SK-N-SH (cell line): ENCODE data around the gene BCAS4. TPM values are rescaled to one million over a fixed set of nuclear protein-coding genes. Genes with fewer than 3 reads are reported as not detected.

Experiments used
- CTCF ChIA-PET: fragments of 300-600, 350-600 bp; formaldehyde crosslinking; extraction: SDS; loops from one replicate; lab custom pipeline; 2021; lab: Yijun Ruan, JAX
- POLR2A ChIA-PET: fragments of 350-600 bp; sonication (Branson Sonifier 250); formaldehyde crosslinking; extraction: SDS; loops from one replicate; lab custom pipeline; 2020; ENCODE audit warnings: antibody characterized with exemption, inconsistent platforms; lab: Yijun Ruan, JAX
- DNase-seq: peaks from one replicate; pipeline ENCODE4 v3.0.0; 2012
- H2AFZ ChIP-seq: fragments of 200-600 bp; sonication (generic); 2 replicates; pipeline ENCODE4 v1.8.1; 2016; ENCODE audit warnings: antibody characterized with exemption, mild to moderate bottlenecking, low read depth
- H3F3A ChIP-seq: fragments of 200-600 bp; sonication (generic); replicated peaks from 2 replicates; pipeline ENCODE3; 2016; ENCODE audit warnings: antibody characterized with exemption, mild to moderate bottlenecking; ENCODE audit not compliant: insufficient read depth
- H3K27ac ChIP-seq, 2 experiments: fragments of 200-500 bp in 1 of 2; fragments of 200-600 bp in 1 of 2; sonication (Bioruptor generic) in 1 of 2; sonication (generic), shearing (Covaris generic) in 1 of 2; 2 replicates each; pipeline versions ENCODE4 v1.5.1 to v1.6.1; 2014 to 2016; ENCODE audit warnings: low read depth in 2 of 2, inconsistent platforms in 1 of 2, low read length in 1 of 2, mild to moderate bottlenecking in 1 of 2, mixed read lengths in 1 of 2
- H3K27me3 ChIP-seq: fragments of 200-600 bp; sonication (generic), shearing (Covaris generic); 2 replicates; pipeline ENCODE4 v1.6.1; 2016; ENCODE audit warnings: mixed run types; ENCODE audit not compliant: insufficient read depth
- H3K36me3 ChIP-seq, 2 experiments: fragments of 200-500 bp in 1 of 2; fragments of 200-600 bp in 1 of 2; sonication (Bioruptor generic) in 1 of 2; sonication (generic) in 1 of 2; replicated peaks in 1 of 2; 2 replicates each; pipeline versions ENCODE3 to v1.5.1; 2014 to 2016; ENCODE audit warnings: low read length in 1 of 2, mild to moderate bottlenecking in 1 of 2; ENCODE audit not compliant: insufficient read depth in 2 of 2, control insufficient read depth in 1 of 2
- H3K4me1 ChIP-seq, 2 experiments: fragments of 200-500 bp in 1 of 2; fragments of 200-600 bp in 1 of 2; sonication (Bioruptor generic) in 1 of 2; sonication (generic), shearing (Covaris generic) in 1 of 2; 2 replicates each; pipeline versions ENCODE4 v1.5.1 to v1.6.1; 2014 to 2016; ENCODE audit warnings: low read depth in 1 of 2, low read length in 1 of 2, mixed run types in 1 of 2; ENCODE audit not compliant: insufficient read depth in 2 of 2, control insufficient read depth in 1 of 2
- H3K4me2 ChIP-seq: fragments of 200-600 bp; sonication (generic), shearing (Covaris generic); 2 replicates; pipeline ENCODE4 v1.6.1; 2017; ENCODE audit warnings: mixed run types
- H3K4me3 ChIP-seq, 2 experiments: fragments of 200-500 bp in 1 of 2; fragments of 200-600 bp in 1 of 2; sonication (Bioruptor generic) in 1 of 2; sonication (generic), shearing (Covaris generic) in 1 of 2; 2 replicates each; pipeline versions ENCODE4 v1.5.1 to v1.8.1; 2014 to 2016; ENCODE audit warnings: low read depth in 2 of 2, inconsistent platforms in 1 of 2, low read length in 1 of 2, mild to moderate bottlenecking in 1 of 2, mixed read lengths in 1 of 2, moderate library complexity in 1 of 2
- H3K79me2 ChIP-seq: fragments of 200-600 bp; sonication (generic); 2 replicates; pipeline ENCODE4 v1.8.1; 2017; ENCODE audit warnings: mild to moderate bottlenecking; ENCODE audit not compliant: insufficient read depth
- H3K9ac ChIP-seq: fragments of 200-600 bp; sonication (generic); 2 replicates; pipeline ENCODE4 v1.6.1; 2017; ENCODE audit warnings: mixed run types
- H3K9me2 ChIP-seq: fragments of 200-600 bp; sonication (generic); 2 replicates; pipeline ENCODE4 v1.6.1; 2017; ENCODE audit warnings: mixed run types
- H3K9me3 ChIP-seq: fragments of 200-600 bp; sonication (generic); 2 replicates; pipeline ENCODE4 v1.6.1; 2017; ENCODE audit warnings: mixed run types, mild to moderate bottlenecking, moderate library complexity
- H4K20me1 ChIP-seq: fragments of 200-600 bp; sonication (generic); 2 replicates; pipeline ENCODE4 v1.6.1; 2017; ENCODE audit warnings: mild to moderate bottlenecking, mixed run types; ENCODE audit not compliant: insufficient read depth
- CHD2 ChIP-seq: fragments of 150-350 bp; IDR thresholded peaks from 2 replicates; pipeline ENCODE4 v1.6.1; 2018; ENCODE audit warnings: low read length; ENCODE audit not compliant: partially characterized antibody
- ELF1 ChIP-seq: IDR thresholded peaks from 2 replicates; pipeline ENCODE4 v1.4.0; 2012
- EP300 ChIP-seq, 2 experiments: IDR thresholded peaks; 2 replicates each; pipeline versions ENCODE4 v1.4.0 to v1.6.1; 2012; ENCODE audit warnings: borderline replicate concordance in 1 of 2, low read depth in 1 of 2, low read length in 1 of 2
- FOSL2 ChIP-seq: IDR thresholded peaks from 2 replicates; pipeline ENCODE4 v1.4.0; 2012; ENCODE audit warnings: low read depth, mild to moderate bottlenecking, moderate library complexity, borderline replicate concordance
- FOXJ3 ChIP-seq: sonication (generic); formaldehyde crosslinking; IDR thresholded peaks from 2 replicates; pipeline ENCODE4 v1.5.1; 2020; ENCODE audit warnings: mild to moderate bottlenecking, missing genetic modification reagents
- GABPA ChIP-seq: IDR thresholded peaks from 2 replicates; pipeline ENCODE4 v1.4.0; 2012; ENCODE audit warnings: low read depth, mild to moderate bottlenecking
- GATA2 ChIP-seq: sonication (generic); formaldehyde crosslinking; IDR thresholded peaks from 2 replicates; pipeline ENCODE4 v1.5.0; 2020; ENCODE audit warnings: mild to moderate bottlenecking, missing genetic modification reagents
- IRF3 ChIP-seq: fragments of 150-350 bp; IDR thresholded peaks from 2 replicates; pipeline ENCODE4 v1.6.1; 2016; ENCODE audit warnings: mild to moderate bottlenecking, low read depth, low read length
- JUND ChIP-seq: IDR thresholded peaks from 2 replicates; pipeline ENCODE4 v1.4.0; 2012
- MEF2A ChIP-seq: IDR thresholded peaks from 2 replicates; pipeline ENCODE4 v1.4.0; 2012; ENCODE audit warnings: low read depth, borderline replicate concordance
- MXI1 ChIP-seq: IDR thresholded peaks from 2 replicates; pipeline ENCODE4 v1.6.1; 2012; ENCODE audit warnings: mild to moderate bottlenecking, low read depth, low read length, improper control_type of control experiment
- NFIC ChIP-seq: IDR thresholded peaks from 2 replicates; pipeline ENCODE4 v1.4.0; 2012; ENCODE audit warnings: borderline replicate concordance
- NRF1 ChIP-seq: IDR thresholded peaks from 2 replicates; pipeline ENCODE4 v1.6.1; 2012; ENCODE audit warnings: low read depth, mild to moderate bottlenecking, low read length
- RFX5 ChIP-seq: IDR thresholded peaks from 2 replicates; pipeline ENCODE4 v1.6.1; 2012; ENCODE audit warnings: mild to moderate bottlenecking, improper control_type of control experiment, low read length
- SMC3 ChIP-seq: IDR thresholded peaks from 2 replicates; pipeline ENCODE4 v1.6.1; 2012; ENCODE audit warnings: low read depth, low read length, improper control_type of control experiment
- TAF1 ChIP-seq: IDR thresholded peaks from 2 replicates; pipeline ENCODE4 v1.6.1; 2012; ENCODE audit warnings: low read depth, mild to moderate bottlenecking, low read length, moderate library complexity, borderline replicate concordance
- YY1 ChIP-seq: IDR thresholded peaks from 2 replicates; pipeline ENCODE4 v1.4.0; 2012; ENCODE audit warnings: low read depth, mild to moderate bottlenecking
- WGBS: methylation state at CpG from one replicate; pipeline ENCODE4 v1.1.6; 2017; ENCODE audit warnings: low lambda C conversion rate; 5-methylcytosine and 5-hydroxymethylcytosine counted together
- polyA plus RNA-seq, 3 experiments: library from polyadenylated mRNA; depleted of rRNA; stranded (reverse); fragments of >200 nt; gene quantifications; 2 replicates each; pipeline ENCODE4 v1.2.3, GENCODE V29; 2012
- TF ChIP-seq, protein P1 (sequence below): IDR thresholded peaks from 2 replicates; pipeline ENCODE4 v1.4.0; 2012; ENCODE audit warnings: low read depth
- TF ChIP-seq, protein P2 (sequence below): IDR thresholded peaks from 2 replicates; pipeline ENCODE4 v1.4.0; 2012; ENCODE audit warnings: low read depth, borderline replicate concordance
- TF ChIP-seq, protein P3 (sequence below): IDR thresholded peaks from 2 replicates; pipeline ENCODE4 v1.6.1; 2012; ENCODE audit warnings: mild to moderate bottlenecking, low read depth, low read length, moderate library complexity
- TF ChIP-seq, protein P4 (sequence below): IDR thresholded peaks from 2 replicates; pipeline ENCODE4 v1.4.0; 2012; ENCODE audit warnings: low read depth, borderline replicate concordance

Gene BCAS4
- polyA plus RNA-seq, 1 of the 3 experiments (the other 2 are of a cell fraction): 43.8 TPM

- no peak overlapping the region for H3K27ac ChIP-seq
- no peak overlapping the region for H2AFZ ChIP-seq
- POLR2A ChIA-PET: no interaction called here
- H3K27me3 ChIP-seq: no peaks in the 10 kb centered on the region
- 80% methylated on average over 2 of the region's 3 CpGs for WGBS
- H3K79me2 ChIP-seq: no peaks in the 10 kb centered on the region
- TF ChIP-seq GABPA: no peak
- no peak for TF ChIP-seq YY1
- no peak for TF ChIP-seq SMC3
- TF ChIP-seq FOXJ3 (CRISPR knock-in tag): no peak
- no peak for TF ChIP-seq JUND
- TF ChIP-seq MEF2A: no peak
- TF ChIP-seq FOSL2: no peak
- no peak for TF ChIP-seq NRF1
- TF ChIP-seq TAF1: no peak
- no peak for TF ChIP-seq ELF1
- TF ChIP-seq EP300 (IDR thresholded peaks at IDR 0.05; ENCODE audit: borderline replicate concordance in 1 of 2, low read depth in 1 of 2, low read length in 1 of 2): no peak
- no peak for TF ChIP-seq NFIC
- TF ChIP-seq RFX5: no peak
- CTCF ChIA-PET: interaction anchor here (0.9 to 1.1 kb wide), 2 partner anchors 20 to 68 kb away, joined by 3 read pairs; no protein-coding TSS in a partner anchor
- H3F3A ChIP-seq: no peaks in the 10 kb centered on the region
- peaks cover 0 to 11% of the 10 kb centered on the region in 2 experiments; a peak in 1 of 4 replicates for H3K4me1 ChIP-seq
- no peaks in the 10 kb centered on the region for H4K20me1 ChIP-seq
- no peak for DNase-seq
- no peaks in the 10 kb centered on the region for H3K9me2 ChIP-seq
- H3K9me3 ChIP-seq: no peaks in the 10 kb centered on the region
- no peak overlapping the region for H3K4me3 ChIP-seq
- H3K9ac ChIP-seq: no peak overlapping the region
- no peak overlapping the region for H3K4me2 ChIP-seq
- no peaks in the 10 kb centered on the region for H3K36me3 ChIP-seq
Observed at GRCh38 chr20:50862546-50862945, 67.7 kb downstream of the BCAS4 start.

DNA sequence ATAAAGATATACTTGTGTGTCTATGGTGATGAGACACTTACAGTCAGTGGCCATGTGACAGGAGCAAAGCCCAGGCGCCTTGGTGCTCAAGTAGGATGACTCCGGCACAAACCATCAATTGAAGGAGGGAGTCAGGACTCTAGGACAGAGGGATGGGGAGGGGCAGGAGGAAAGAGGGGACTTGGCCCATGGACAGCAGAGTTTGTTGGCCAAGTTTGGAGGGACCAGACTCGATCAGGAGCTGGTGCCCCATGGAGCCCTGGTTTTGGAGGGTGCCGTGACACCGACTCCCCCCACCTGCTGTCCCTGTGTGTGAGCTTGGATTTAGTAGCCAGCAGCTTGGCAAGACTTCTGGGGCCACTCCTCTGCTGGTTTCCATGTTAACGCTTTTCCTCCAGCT lies 70.3 kb downstream of the BCAS4 start:
- Histone ChIP-seq H3K4me3 (no peak overlapping the region), H3K4me2 (no peak overlapping the region), H2AFZ (no peak overlapping the region), H4K20me1 (no peaks in the 10 kb centered on the region), H3K79me2 (no peaks in the 10 kb centered on the region), H3F3A (no peaks in the 10 kb centered on the region), H3K4me1 (peaks cover 0 to 11% of the 10 kb centered on the region in 2 experiments; a peak in 1 of 4 replicates), H3K36me3 (no peaks in the 10 kb centered on the region), H3K27me3 (no peaks in the 10 kb centered on the region), H3K27ac (no peak overlapping the region), H3K9me2 (no peaks in the 10 kb centered on the region), H3K9ac (no peak overlapping the region), H3K9me3 (no peaks in the 10 kb centered on the region)
- DNase-seq: no peak
- 90% methylated on average over 6 of the region's 6 CpGs for WGBS
- no peak for TF ChIP-seq NRF1
- TF ChIP-seq GATA2 (CRISPR knock-in tag): no peak
- TF ChIP-seq, protein P1, sequence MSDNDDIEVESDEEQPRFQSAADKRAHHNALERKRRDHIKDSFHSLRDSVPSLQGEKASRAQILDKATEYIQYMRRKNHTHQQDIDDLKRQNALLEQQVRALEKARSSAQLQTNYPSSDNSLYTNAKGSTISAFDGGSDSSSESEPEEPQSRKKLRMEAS: no peak
- TF ChIP-seq, protein P2, sequence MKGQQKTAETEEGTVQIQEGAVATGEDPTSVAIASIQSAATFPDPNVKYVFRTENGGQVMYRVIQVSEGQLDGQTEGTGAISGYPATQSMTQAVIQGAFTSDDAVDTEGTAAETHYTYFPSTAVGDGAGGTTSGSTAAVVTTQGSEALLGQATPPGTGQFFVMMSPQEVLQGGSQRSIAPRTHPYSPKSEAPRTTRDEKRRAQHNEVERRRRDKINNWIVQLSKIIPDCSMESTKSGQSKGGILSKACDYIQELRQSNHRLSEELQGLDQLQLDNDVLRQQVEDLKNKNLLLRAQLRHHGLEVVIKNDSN: no peak
- no peak for TF ChIP-seq CHD2
- TF ChIP-seq ELF1: no peak
- TF ChIP-seq, protein P3, sequence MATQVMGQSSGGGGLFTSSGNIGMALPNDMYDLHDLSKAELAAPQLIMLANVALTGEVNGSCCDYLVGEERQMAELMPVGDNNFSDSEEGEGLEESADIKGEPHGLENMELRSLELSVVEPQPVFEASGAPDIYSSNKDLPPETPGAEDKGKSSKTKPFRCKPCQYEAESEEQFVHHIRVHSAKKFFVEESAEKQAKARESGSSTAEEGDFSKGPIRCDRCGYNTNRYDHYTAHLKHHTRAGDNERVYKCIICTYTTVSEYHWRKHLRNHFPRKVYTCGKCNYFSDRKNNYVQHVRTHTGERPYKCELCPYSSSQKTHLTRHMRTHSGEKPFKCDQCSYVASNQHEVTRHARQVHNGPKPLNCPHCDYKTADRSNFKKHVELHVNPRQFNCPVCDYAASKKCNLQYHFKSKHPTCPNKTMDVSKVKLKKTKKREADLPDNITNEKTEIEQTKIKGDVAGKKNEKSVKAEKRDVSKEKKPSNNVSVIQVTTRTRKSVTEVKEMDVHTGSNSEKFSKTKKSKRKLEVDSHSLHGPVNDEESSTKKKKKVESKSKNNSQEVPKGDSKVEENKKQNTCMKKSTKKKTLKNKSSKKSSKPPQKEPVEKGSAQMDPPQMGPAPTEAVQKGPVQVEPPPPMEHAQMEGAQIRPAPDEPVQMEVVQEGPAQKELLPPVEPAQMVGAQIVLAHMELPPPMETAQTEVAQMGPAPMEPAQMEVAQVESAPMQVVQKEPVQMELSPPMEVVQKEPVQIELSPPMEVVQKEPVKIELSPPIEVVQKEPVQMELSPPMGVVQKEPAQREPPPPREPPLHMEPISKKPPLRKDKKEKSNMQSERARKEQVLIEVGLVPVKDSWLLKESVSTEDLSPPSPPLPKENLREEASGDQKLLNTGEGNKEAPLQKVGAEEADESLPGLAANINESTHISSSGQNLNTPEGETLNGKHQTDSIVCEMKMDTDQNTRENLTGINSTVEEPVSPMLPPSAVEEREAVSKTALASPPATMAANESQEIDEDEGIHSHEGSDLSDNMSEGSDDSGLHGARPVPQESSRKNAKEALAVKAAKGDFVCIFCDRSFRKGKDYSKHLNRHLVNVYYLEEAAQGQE: no peak
- TF ChIP-seq GABPA: no peak
- TF ChIP-seq MXI1: no peak
- no peak for TF ChIP-seq YY1
- no peak for TF ChIP-seq IRF3
- TF ChIP-seq EP300 (IDR thresholded peaks at IDR 0.05; ENCODE audit: borderline replicate concordance in 1 of 2, low read depth in 1 of 2, low read length in 1 of 2): no peak
- TF ChIP-seq, protein P4, sequence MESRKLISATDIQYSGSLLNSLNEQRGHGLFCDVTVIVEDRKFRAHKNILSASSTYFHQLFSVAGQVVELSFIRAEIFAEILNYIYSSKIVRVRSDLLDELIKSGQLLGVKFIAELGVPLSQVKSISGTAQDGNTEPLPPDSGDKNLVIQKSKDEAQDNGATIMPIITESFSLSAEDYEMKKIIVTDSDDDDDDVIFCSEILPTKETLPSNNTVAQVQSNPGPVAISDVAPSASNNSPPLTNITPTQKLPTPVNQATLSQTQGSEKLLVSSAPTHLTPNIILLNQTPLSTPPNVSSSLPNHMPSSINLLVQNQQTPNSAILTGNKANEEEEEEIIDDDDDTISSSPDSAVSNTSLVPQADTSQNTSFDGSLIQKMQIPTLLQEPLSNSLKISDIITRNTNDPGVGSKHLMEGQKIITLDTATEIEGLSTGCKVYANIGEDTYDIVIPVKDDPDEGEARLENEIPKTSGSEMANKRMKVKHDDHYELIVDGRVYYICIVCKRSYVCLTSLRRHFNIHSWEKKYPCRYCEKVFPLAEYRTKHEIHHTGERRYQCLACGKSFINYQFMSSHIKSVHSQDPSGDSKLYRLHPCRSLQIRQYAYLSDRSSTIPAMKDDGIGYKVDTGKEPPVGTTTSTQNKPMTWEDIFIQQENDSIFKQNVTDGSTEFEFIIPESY: no peak
- TF ChIP-seq FOXJ3 (CRISPR knock-in tag): no peak
- ChIA-PET CTCF (interaction anchor here (1.0 to 2.2 kb wide), 2 partner anchors 9 to 70 kb away, joined by 3 to 13 read pairs; partner anchors contain the start of gene BCAS4), POLR2A (interaction anchor here (0.7 kb wide), 1 partner anchor 19 kb away, joined by 3 read pairs; no protein-coding TSS in a partner anchor)
